Testis (tissue), 3 donors: ENCODE measurements around the gene RALGPS1. TPM values are rescaled to one million over a fixed set of nuclear protein-coding genes. Genes with fewer than 3 reads are reported as not detected.
A peak's percentile ranks its signal among the peaks of the same experiment; 100 is the strongest.

Experiments used
- DNase-seq: peaks from one replicate; pipeline ENCODE4 v3.0.0-alpha.2; 2019
- H3K27ac ChIP-seq, 2 donors: fragments of 200-600 bp; sonication (generic); one replicate each; pipeline ENCODE4 v1.5.1; 2019
- H3K27me3 ChIP-seq: fragments of 200-600 bp; sonication (generic); one replicate; pipeline ENCODE4 v1.5.1; 2019
- H3K36me3 ChIP-seq: fragments of 200-600 bp; sonication (generic); one replicate; pipeline ENCODE4 v1.5.1; 2017; ENCODE audit warnings: low read depth; ENCODE audit errors: missing control alignments
- H3K4me1 ChIP-seq: fragments of 200-600 bp; sonication (generic); one replicate; pipeline ENCODE4 v1.5.1; 2019
- H3K4me3 ChIP-seq, 2 donors: fragments of 200-600 bp; sonication (generic); one replicate each; pipeline ENCODE4 v1.5.1; 2017 to 2019
- H3K9me3 ChIP-seq: fragments of 200-600 bp; sonication (generic); one replicate; pipeline ENCODE4 v1.5.1; 2017
- POLR2A ChIP-seq: fragments of 450-650 bp; IDR thresholded peaks from one replicate; pipeline ENCODE4 v1.6.1; 2017; ENCODE audit warnings: antibody characterized with exemption, mild to moderate bottlenecking, moderate library complexity
- WGBS, 2 donors: methylation state at CpG; one replicate each; pipeline ENCODE4 v1.1.5; 2018; 5-methylcytosine and 5-hydroxymethylcytosine counted together
- intact Hi-C: fragments of 100-400 bp; cut with DNase I; formaldehyde crosslinking; loops from one replicate; pipeline ENCODE4 v1.15.1; 2023; ENCODE audit warnings: low total_unique reads
- polyA plus RNA-seq: library from polyadenylated mRNA; stranded (reverse); fragments of 350-450 nt; fragmentation: Illumina TruSeq; extraction: RNeasy Lipid Tissue Mini Kit (QIAGEN cat#74804); gene quantifications from one replicate; pipeline ENCODE4 v1.2.3, GENCODE V29; 2014; ENCODE audit warnings: low read depth, low replicate concordance; ENCODE audit not compliant: insufficient read depth
- total RNA-seq, 2 donors: library from RNA; depleted of rRNA; stranded (reverse); fragments of >200 nt; gene quantifications; one replicate each; pipeline ENCODE4 v1.2.3, GENCODE V29; 2016
- TF ChIP-seq, protein P1 (sequence below), 3 experiments: fragments of 450-650 bp in 2 of 3; fragments of 200-600 bp in 1 of 3; sonication (generic) in 1 of 3; IDR thresholded peaks; one replicate each; pipeline ENCODE4 v1.5.1; 2016 to 2019; ENCODE audit warnings: antibody characterized with exemption in 3 of 3, mild to moderate bottlenecking in 2 of 3, moderate library complexity in 1 of 3

RALGPS1 gene
- total and polyA plus RNA-seq, 3 donors from 2014 or later: 35.9 to 48.6 (median 36.9) TPM

DNA sequence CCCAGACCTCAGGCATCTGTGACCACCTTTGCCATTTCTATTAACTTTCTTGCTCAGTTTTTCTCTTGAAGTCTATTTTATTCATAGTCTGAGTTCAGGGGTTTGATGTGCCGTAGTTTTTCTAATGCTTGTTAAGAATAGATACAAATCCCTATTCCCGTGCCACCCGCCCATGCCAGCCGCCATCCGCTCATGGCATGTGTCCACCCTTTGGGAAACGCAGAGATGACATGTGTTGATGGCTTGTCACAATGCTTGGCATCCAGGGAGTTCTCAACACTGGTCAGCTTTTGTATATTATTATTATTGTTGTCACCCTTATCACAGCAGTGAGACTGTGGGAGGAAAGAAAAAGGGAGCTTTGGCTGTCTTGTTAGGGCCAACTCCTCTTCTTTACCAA, 225.2 kb downstream of the RALGPS1 start:
- no peak for DNase-seq
- Histone ChIP-seq H3K9me3 (no peaks in the 10 kb centered on the region), H3K36me3 (no peaks in the 10 kb centered on the region), H3K4me1 (no peaks in the 10 kb centered on the region), H3K4me3 (no peak overlapping the region), H3K27me3 (no peaks in the 10 kb centered on the region), H3K27ac (no peak overlapping the region)
- intact Hi-C loops: no loop called here
- 65 to 84% methylated on average over 6 of the region's 6 CpGs for WGBS, 2 donors
- TF ChIP-seq, protein P1, sequence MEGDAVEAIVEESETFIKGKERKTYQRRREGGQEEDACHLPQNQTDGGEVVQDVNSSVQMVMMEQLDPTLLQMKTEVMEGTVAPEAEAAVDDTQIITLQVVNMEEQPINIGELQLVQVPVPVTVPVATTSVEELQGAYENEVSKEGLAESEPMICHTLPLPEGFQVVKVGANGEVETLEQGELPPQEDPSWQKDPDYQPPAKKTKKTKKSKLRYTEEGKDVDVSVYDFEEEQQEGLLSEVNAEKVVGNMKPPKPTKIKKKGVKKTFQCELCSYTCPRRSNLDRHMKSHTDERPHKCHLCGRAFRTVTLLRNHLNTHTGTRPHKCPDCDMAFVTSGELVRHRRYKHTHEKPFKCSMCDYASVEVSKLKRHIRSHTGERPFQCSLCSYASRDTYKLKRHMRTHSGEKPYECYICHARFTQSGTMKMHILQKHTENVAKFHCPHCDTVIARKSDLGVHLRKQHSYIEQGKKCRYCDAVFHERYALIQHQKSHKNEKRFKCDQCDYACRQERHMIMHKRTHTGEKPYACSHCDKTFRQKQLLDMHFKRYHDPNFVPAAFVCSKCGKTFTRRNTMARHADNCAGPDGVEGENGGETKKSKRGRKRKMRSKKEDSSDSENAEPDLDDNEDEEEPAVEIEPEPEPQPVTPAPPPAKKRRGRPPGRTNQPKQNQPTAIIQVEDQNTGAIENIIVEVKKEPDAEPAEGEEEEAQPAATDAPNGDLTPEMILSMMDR (IDR thresholded peaks at IDR 0.05): no peak
- TF ChIP-seq POLR2A: no peak

DNA sequence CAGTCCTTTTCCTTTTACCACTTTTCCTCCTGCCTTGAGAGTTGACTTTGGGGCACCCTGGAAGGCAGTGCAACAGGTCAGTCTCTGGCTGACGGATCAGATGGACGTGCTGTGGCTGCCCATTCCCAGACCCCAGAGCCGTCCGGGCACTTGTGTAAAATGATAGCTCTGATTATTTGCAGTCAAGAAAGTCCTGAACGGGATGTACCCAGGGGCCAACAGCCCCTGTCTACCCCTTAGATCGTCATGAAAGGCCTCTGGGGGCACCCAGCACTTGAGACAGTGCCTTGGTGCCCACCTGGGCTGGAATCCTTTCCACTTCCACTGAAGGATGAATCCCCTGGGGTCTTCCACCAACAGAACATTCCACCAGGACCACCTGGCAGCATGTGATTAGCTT, 225.6 kb downstream of the RALGPS1 start:
- DNase-seq: no peak
- Histone ChIP-seq H3K9me3 (no peaks in the 10 kb centered on the region), H3K27me3 (no peaks in the 10 kb centered on the region), H3K4me3 (no peak overlapping the region), H3K36me3 (no peaks in the 10 kb centered on the region), H3K27ac (no peak overlapping the region), H3K4me1 (no peaks in the 10 kb centered on the region)
- TF ChIP-seq, protein P1 (IDR thresholded peaks at IDR 0.05): no peak
- no peak for TF ChIP-seq POLR2A
- intact Hi-C loops: no loop called here
- 89% methylated on average over 6 of the region's 6 CpGs for WGBS, 2 donors

DNA sequence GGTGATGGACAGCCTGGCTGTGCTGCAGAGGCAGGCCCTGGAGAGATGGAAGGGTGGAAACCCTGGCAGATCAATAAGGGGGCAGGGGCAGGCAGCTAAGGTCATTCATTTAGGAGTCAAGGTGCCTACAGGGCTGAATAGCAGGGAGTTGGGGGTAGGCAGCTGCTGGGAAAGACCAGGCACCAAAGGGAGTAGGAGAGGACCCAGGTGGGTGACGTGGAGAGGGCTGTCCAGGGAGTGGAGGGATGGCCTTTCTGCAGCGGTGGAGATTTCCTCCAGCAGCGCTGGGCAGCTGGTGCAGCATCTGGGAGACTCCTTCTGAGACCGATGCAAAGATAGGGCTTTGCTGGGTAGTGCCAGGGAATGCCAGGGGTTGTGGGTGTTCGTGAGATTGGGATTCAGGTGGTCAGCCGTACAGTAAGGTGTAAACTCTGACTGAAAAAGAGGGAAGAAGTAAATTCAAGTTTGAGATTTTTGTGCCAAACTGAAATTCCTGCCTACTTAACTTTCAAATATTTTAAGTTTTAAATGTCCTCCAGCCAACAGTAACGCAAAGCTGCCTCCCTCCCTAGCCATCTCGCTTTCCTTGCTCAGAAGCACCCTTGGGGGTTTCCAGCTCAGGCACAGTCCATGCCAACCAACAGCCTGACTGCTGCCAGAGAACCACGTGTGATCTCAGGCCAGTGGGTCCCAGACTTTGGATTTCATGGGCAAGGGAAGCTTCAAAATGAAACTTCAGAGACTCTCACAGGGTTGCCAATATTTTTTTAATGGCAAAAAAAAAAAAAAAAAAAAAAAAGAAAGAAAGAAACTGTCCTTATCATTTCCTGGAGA, 226.5 kb downstream of the RALGPS1 start:
- TF ChIP-seq POLR2A: no peak
- TF ChIP-seq, protein P1 (IDR thresholded peaks at IDR 0.05): no peak
- intact Hi-C loops: no loop called here
- 48 to 73% methylated on average over 9 of the region's 9 CpGs for WGBS, 2 donors

DNA sequence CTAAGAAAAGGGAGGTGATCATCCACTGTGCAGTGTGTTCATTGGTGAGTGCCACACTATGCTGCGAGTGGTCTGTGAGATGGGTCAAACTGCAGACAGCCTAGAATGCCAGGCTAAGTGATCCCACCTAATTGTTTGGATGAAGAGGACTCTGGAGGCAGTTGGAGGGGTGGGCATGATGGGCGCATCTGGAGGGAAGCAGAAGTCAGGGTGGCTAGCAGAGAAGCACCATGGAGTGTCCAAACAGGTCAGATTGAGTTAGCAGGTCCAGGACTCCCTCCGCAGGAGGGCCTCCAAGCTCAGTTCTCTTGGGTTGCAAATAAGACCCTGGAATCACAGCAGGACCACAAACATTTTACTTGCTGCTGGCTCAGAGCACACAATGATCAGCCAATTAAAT, 227.7 kb downstream of the RALGPS1 start:
- Histone ChIP-seq H3K27me3 (no peaks in the 10 kb centered on the region), H3K36me3 (no peaks in the 10 kb centered on the region), H3K4me1 (no peaks in the 10 kb centered on the region), H3K27ac (no peak overlapping the region), H3K4me3 (no peak overlapping the region), H3K9me3 (no peaks in the 10 kb centered on the region)
- DNase-seq: peak; percentile 10
- WGBS, 2 donors: 91 to 96% methylated on average over 3 of the region's 3 CpGs
- intact Hi-C loops: no loop called here
- no peak for TF ChIP-seq POLR2A
- TF ChIP-seq, protein P1 (IDR thresholded peaks at IDR 0.05): no peak

More for the DNA sequence above, 226.5 kb downstream of the RALGPS1 start:
- Histone ChIP-seq H3K36me3 (no peaks in the 10 kb centered on the region), H3K27ac (no peak overlapping the region), H3K4me3 (no peak overlapping the region), H3K27me3 (no peaks in the 10 kb centered on the region), H3K9me3 (no peaks in the 10 kb centered on the region), H3K4me1 (no peaks in the 10 kb centered on the region)
- peak; percentile 34 for DNase-seq
